Measurements from ENCODE around the gene MAMDC4.

Gene MAMDC4

DNA sequence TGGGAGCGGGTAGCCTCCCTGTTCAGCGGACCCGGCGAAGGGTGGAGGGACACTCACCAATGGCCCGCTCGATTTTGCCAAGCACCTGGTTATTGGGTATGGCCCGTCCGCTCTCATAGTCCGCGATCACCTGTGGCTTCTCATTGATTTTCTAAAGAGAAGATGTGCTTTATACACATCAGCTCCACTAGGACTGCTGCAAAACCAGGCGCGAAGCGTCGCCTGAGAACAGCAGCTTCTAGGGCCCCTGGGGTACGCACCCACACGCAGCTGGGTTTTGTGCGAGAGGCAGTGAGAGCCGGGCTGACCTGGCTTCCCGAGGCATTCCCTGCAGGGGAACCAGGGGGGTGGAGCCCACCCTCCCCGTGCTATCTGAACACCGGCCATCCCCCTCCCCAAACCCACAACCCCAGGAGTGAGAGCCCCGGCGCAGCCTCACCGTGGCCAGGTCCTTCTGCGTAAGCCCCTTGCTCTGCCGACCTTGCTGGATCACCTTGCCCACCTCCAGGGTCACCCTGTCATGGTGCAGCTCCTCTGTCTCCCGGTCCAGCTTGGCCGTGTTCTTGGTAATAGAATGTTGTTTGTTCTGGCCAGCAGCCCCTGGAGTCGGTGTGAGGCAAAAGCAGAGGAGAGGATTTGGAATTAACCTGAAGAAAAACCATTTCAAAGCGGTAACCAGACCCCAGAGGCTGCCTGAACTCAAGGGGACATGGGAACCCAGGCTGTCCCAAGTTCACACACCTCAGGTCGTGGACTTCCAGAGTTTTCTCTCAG is 10.9 kb downstream of the MAMDC4 start:
- Histone ChIP-seq H3K4me2 (ENCODE audit: insufficient read depth, low read length, poor library complexity, severe bottlenecking) (no peak overlapping the region), H3K27ac (replicated peaks; ENCODE audit: low read length) (no peak overlapping the region), H3K4me1 (ENCODE audit: control insufficient read depth in 2 of 2, insufficient read depth in 1 of 2, low read depth in 1 of 2, low read length in 2 of 2) (peaks cover 7 to 8% of the 10 kb centered on the region in 2 donors), H3K4me3 (ENCODE audit: low read length in 2 of 2) (no peak overlapping the region), H2AK5ac (ENCODE audit: low read depth, low read length) (no peak overlapping the region), H3K27me3 (ENCODE audit: control insufficient read depth in 3 of 3, insufficient read depth in 3 of 3, low read depth in 1 of 3, low read length in 3 of 3) (no peaks in the 10 kb centered on the region), H4K8ac (ENCODE audit: low read depth, low read length) (no peak overlapping the region), H2AFZ (ENCODE audit: low read length) (no peak overlapping the region), H2BK12ac (ENCODE audit: low read length) (no peak overlapping the region), H3K14ac (ENCODE audit: low read length) (no peak overlapping the region), H2BK120ac (ENCODE audit: low read depth, low read length) (no peak overlapping the region), H3K23ac (ENCODE audit: low read depth, low read length, poor library complexity) (no peak overlapping the region), H4K91ac (ENCODE audit: low read depth, low read length, poor library complexity) (no peak overlapping the region), H2BK15ac (ENCODE audit: low read length) (no peak overlapping the region), H3K18ac (ENCODE audit: low read length) (no peak overlapping the region), H2BK5ac (ENCODE audit: low read length) (peak overlapping the region; percentile 29), H3K9me3 (replicated peaks in 1 of 2; ENCODE audit: control insufficient read depth in 2 of 2, insufficient read depth in 1 of 2, low read depth in 1 of 2, low read length in 2 of 2) (peaks cover 6 to 12% of the 10 kb centered on the region in 2 donors), H3K9ac (ENCODE audit: low read depth, low read length, poor library complexity) (no peak overlapping the region), H3K4ac (ENCODE audit: low read length) (no peak overlapping the region), H3K36me3 (replicated peaks in 1 of 2; ENCODE audit: control insufficient read depth in 2 of 2, insufficient read depth in 2 of 2, low read length in 2 of 2) (peaks cover 39 to 64% of the 10 kb centered on the region in 2 donors), H3K79me1 (ENCODE audit: low read depth, low read length) (peaks cover 33% of the 10 kb centered on the region)
- no CpG with 5 or more reads among the region's 31 CpGs for WGBS, 2 donors (ENCODE audit: extremely low coverage in 2 of 2, insufficient read length in 2 of 2, insufficient replicate concordance in 1 of 2)
- no peak for DNase-seq (ENCODE audit: low spot score)

DNA sequence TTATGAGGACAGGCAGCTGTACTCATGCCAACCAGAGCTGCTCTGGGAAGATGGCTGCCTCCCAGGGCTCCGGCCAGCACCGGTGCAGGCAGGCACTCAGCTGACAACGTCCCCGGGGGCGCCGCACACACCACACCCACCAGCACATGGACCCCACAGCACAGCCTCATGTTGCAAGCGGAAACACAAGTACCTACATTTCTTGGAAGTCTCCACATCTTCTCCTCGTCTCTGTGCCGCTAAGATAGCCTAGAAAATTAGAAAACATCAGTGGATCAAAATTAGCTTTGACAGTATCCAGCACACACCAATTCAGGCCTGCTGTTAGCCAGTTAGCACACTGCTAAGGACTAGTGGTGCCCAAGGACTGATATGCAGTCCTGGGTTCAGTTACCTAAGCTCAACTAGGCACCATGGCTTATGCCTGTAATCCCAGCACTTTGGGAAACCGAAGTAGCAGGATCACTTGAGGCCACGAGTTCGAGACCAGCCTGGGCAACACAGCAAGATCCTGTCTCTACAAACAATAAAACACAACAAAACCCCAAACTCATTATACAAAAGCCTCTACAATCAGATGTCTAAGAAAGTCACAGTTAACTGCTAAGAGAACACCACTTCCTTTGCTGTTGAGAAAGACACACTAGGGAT is 11.6 kb downstream of the MAMDC4 start:
- Histone ChIP-seq H3K9me3 (replicated peaks in 1 of 2; ENCODE audit: control insufficient read depth in 2 of 2, insufficient read depth in 1 of 2, low read depth in 1 of 2, low read length in 2 of 2) (peaks cover 10 to 17% of the 10 kb centered on the region in 2 donors), H4K91ac (ENCODE audit: low read depth, low read length, poor library complexity) (no peak overlapping the region), H2BK120ac (ENCODE audit: low read depth, low read length) (no peak overlapping the region), H2AK5ac (ENCODE audit: low read depth, low read length) (no peak overlapping the region), H3K79me1 (ENCODE audit: low read depth, low read length) (peaks cover 33% of the 10 kb centered on the region), H2BK5ac (ENCODE audit: low read length) (peak overlapping the region; percentile 29), H3K9ac (ENCODE audit: low read depth, low read length, poor library complexity) (no peak overlapping the region), H3K14ac (ENCODE audit: low read length) (no peak overlapping the region), H3K4me3 (ENCODE audit: low read length in 2 of 2) (peak overlapping the region in 1 of 2 donors; percentile 9), H3K27me3 (ENCODE audit: control insufficient read depth in 3 of 3, insufficient read depth in 3 of 3, low read depth in 1 of 3, low read length in 3 of 3) (no peaks in the 10 kb centered on the region), H3K36me3 (replicated peaks in 1 of 2; ENCODE audit: control insufficient read depth in 2 of 2, insufficient read depth in 2 of 2, low read length in 2 of 2) (peaks cover 36 to 69% of the 10 kb centered on the region in 2 donors), H3K4ac (ENCODE audit: low read length) (no peak overlapping the region), H3K27ac (replicated peaks; ENCODE audit: low read length) (no peak overlapping the region), H3K18ac (ENCODE audit: low read length) (no peak overlapping the region), H4K8ac (ENCODE audit: low read depth, low read length) (no peak overlapping the region), H2BK12ac (ENCODE audit: low read length) (no peak overlapping the region), H3K4me1 (ENCODE audit: control insufficient read depth in 2 of 2, insufficient read depth in 1 of 2, low read depth in 1 of 2, low read length in 2 of 2) (peaks cover 7 to 8% of the 10 kb centered on the region in 2 donors), H3K23ac (ENCODE audit: low read depth, low read length, poor library complexity) (no peak overlapping the region), H3K4me2 (ENCODE audit: insufficient read depth, low read length, poor library complexity, severe bottlenecking) (no peak overlapping the region), H2AFZ (ENCODE audit: low read length) (no peak overlapping the region), H2BK15ac (ENCODE audit: low read length) (no peak overlapping the region)
- DNase-seq (ENCODE audit: low spot score), result no peak
- no CpG with 5 or more reads among the region's 12 CpGs for WGBS, 2 donors (ENCODE audit: extremely low coverage in 2 of 2, insufficient read length in 2 of 2, insufficient replicate concordance in 1 of 2)

DNA sequence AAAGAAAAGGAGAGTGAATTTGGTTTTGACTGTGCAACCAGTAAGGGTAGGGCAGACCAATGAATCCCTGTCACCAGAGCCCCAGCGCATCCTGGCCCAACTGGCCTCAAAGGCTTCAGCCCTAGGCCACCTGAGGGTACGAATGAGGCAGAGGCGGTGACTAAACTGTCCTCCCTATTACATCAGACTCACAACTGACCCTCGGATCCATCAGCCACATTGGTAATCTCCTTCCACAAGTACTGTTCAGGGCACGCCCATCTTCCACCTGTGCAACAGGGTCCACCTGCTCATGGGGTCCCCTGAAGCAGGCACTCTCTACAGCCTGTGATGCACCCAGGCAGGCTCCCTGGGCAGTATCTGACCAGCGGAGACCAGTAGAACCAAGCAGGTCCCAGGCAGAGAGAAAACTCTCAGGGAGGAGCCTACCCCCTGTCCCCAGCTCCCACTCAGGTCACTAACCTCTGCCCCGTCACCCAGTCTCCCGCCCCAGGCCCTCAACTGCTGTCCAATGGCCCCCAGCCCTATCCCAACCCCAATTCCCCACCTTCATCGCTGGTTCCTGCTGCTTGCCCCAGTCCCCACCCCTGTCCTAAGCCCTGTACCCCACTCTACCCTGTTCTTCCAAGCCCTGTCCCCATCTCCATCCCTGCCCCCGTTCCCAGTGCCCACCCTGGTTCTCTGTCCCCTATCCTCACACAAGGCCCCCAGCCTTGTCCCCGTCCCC is 13.1 kb downstream of the MAMDC4 start:
- WGBS, 2 donors (ENCODE audit: extremely low coverage in 2 of 2, insufficient read length in 2 of 2, insufficient replicate concordance in 1 of 2), result no CpG with 5 or more reads among the region's 11 CpGs
- DNase-seq (ENCODE audit: low spot score), result no peak
- Histone ChIP-seq H2BK120ac (ENCODE audit: low read depth, low read length) (no peak overlapping the region), H4K8ac (ENCODE audit: low read depth, low read length) (no peak overlapping the region), H3K36me3 (replicated peaks in 1 of 2; ENCODE audit: control insufficient read depth in 2 of 2, insufficient read depth in 2 of 2, low read length in 2 of 2) (peaks cover 36 to 59% of the 10 kb centered on the region in 2 donors), H3K27me3 (ENCODE audit: control insufficient read depth in 3 of 3, insufficient read depth in 3 of 3, low read depth in 1 of 3, low read length in 3 of 3) (no peaks in the 10 kb centered on the region), H2AK5ac (ENCODE audit: low read depth, low read length) (peak overlapping the region; percentile 97), H3K4me2 (ENCODE audit: insufficient read depth, low read length, poor library complexity, severe bottlenecking) (peak overlapping the region; percentile 89), H3K9ac (ENCODE audit: low read depth, low read length, poor library complexity) (peak overlapping the region; percentile 99), H3K4ac (ENCODE audit: low read length) (no peak overlapping the region), H2BK5ac (ENCODE audit: low read length) (no peak overlapping the region), H3K27ac (replicated peaks; ENCODE audit: low read length) (no peak overlapping the region), H3K23ac (ENCODE audit: low read depth, low read length, poor library complexity) (peak overlapping the region; percentile 43), H2AFZ (ENCODE audit: low read length) (no peak overlapping the region), H2BK15ac (ENCODE audit: low read length) (no peak overlapping the region), H4K91ac (ENCODE audit: low read depth, low read length, poor library complexity) (no peak overlapping the region), H3K18ac (ENCODE audit: low read length) (peak overlapping the region; percentile 58), H3K9me3 (replicated peaks in 1 of 2; ENCODE audit: control insufficient read depth in 2 of 2, insufficient read depth in 1 of 2, low read depth in 1 of 2, low read length in 2 of 2) (peaks cover 12 to 23% of the 10 kb centered on the region in 2 donors), H3K79me1 (ENCODE audit: low read depth, low read length) (peaks cover 29% of the 10 kb centered on the region), H3K4me1 (ENCODE audit: control insufficient read depth in 2 of 2, insufficient read depth in 1 of 2, low read depth in 1 of 2, low read length in 2 of 2) (peaks cover 7 to 8% of the 10 kb centered on the region in 2 donors), H2BK12ac (ENCODE audit: low read length) (no peak overlapping the region), H3K4me3 (ENCODE audit: low read length in 2 of 2) (peak overlapping the region; percentile 92 to 99), H3K14ac (ENCODE audit: low read length) (peak overlapping the region; percentile 38)

DNA sequence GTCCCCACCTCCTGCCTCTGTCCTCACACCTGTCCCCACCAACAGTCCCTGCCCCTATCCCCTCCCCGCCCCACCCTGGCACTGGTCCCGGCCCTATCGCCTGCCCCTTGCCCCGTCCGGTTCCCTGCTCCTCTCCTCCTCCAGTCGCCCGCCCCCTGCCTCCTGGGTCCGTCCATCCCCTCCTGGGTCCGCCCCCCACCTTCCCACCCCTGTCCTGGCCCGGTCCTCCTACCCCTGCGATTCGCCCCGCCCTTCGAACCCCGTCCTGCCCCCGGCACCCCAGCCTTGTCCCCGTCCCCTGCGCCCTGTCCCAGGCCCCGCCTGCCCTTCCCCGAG is 13.6 kb downstream of the MAMDC4 start:
- Histone ChIP-seq H2BK120ac (ENCODE audit: low read depth, low read length) (no peak overlapping the region), H2BK5ac (ENCODE audit: low read length) (no peak overlapping the region), H2BK15ac (ENCODE audit: low read length) (no peak overlapping the region), H3K27me3 (ENCODE audit: control insufficient read depth in 3 of 3, insufficient read depth in 3 of 3, low read depth in 1 of 3, low read length in 3 of 3) (no peaks in the 10 kb centered on the region), H3K4me3 (ENCODE audit: low read length in 2 of 2) (peak overlapping the region; percentile 92 to 99), H3K79me1 (ENCODE audit: low read depth, low read length) (peaks cover 26% of the 10 kb centered on the region), H2AK5ac (ENCODE audit: low read depth, low read length) (peak overlapping the region; percentile 97), H3K14ac (ENCODE audit: low read length) (peak overlapping the region; percentile 99), H2BK12ac (ENCODE audit: low read length) (peak overlapping the region; percentile 90), H3K4me2 (ENCODE audit: insufficient read depth, low read length, poor library complexity, severe bottlenecking) (peak overlapping the region; percentile 89), H2AFZ (ENCODE audit: low read length) (peak overlapping the region; percentile 89), H3K9me3 (replicated peaks in 1 of 2; ENCODE audit: control insufficient read depth in 2 of 2, insufficient read depth in 1 of 2, low read depth in 1 of 2, low read length in 2 of 2) (peaks cover 14 to 26% of the 10 kb centered on the region in 2 donors), H3K23ac (ENCODE audit: low read depth, low read length, poor library complexity) (peak overlapping the region; percentile 99), H3K4ac (ENCODE audit: low read length) (no peak overlapping the region), H4K91ac (ENCODE audit: low read depth, low read length, poor library complexity) (peak overlapping the region; percentile 72), H3K27ac (replicated peaks; ENCODE audit: low read length) (no peak overlapping the region), H3K4me1 (ENCODE audit: control insufficient read depth in 2 of 2, insufficient read depth in 1 of 2, low read depth in 1 of 2, low read length in 2 of 2) (peaks cover 7 to 8% of the 10 kb centered on the region in 2 donors), H3K9ac (ENCODE audit: low read depth, low read length, poor library complexity) (peak overlapping the region; percentile 99), H4K8ac (ENCODE audit: low read depth, low read length) (no peak overlapping the region), H3K18ac (ENCODE audit: low read length) (peak overlapping the region; percentile 98), H3K36me3 (replicated peaks in 1 of 2; ENCODE audit: control insufficient read depth in 2 of 2, insufficient read depth in 2 of 2, low read length in 2 of 2) (peaks cover 34 to 54% of the 10 kb centered on the region in 2 donors)
- DNase-seq (ENCODE audit: low spot score), result no peak
- no CpG with 5 or more reads among the region's 20 CpGs for WGBS, 2 donors (ENCODE audit: extremely low coverage in 2 of 2, insufficient read length in 2 of 2, insufficient replicate concordance in 1 of 2)
